Spleen (tissue), 11 donors: ENCODE results near the gene PPP1R15B. TPM values are rescaled to one million over a fixed set of nuclear protein-coding genes. Genes with fewer than 3 reads are reported as not detected.

Source experiments
- DNase-seq: peaks from one replicate; pipeline ENCODE4 v3.0.0-alpha.2; 2020
- H3K27ac ChIP-seq, 8 donors: fragments of 200-600 bp; sonication (generic) in 7 of 8; 1 replicate in 4 of 8; 2 replicates in 4 of 8; pipeline versions ENCODE4 v1.5.0 to v1.8.0; 2016 to 2021; ENCODE audit warnings: inconsistent platforms in 4 of 8, mild to moderate bottlenecking in 4 of 8, moderate library complexity in 1 of 8
- H3K27me3 ChIP-seq, 7 donors: fragments of 200-600 bp; sonication (generic) in 6 of 7; replicated peaks in 1 of 7; 1 replicate in 4 of 7; 2 replicates in 3 of 7; pipeline versions ENCODE4 v1.5.0 to v1.8.0; 2016 to 2021; ENCODE audit warnings: inconsistent platforms in 3 of 7, mild to moderate bottlenecking in 1 of 7
- H3K36me3 ChIP-seq, 6 donors: fragments of 200-600 bp; sonication (generic) in 5 of 6; 1 replicate in 4 of 6; 2 replicates in 2 of 6; pipeline versions ENCODE4 v1.5.0 to v1.8.0; 2016 to 2021; ENCODE audit warnings: inconsistent platforms in 2 of 6
- H3K4me1 ChIP-seq, 6 donors: fragments of 200-600 bp; sonication (generic) in 5 of 6; 1 replicate in 3 of 6; 2 replicates in 3 of 6; pipeline versions ENCODE4 v1.5.0 to v1.8.0; 2016 to 2021; ENCODE audit warnings: inconsistent platforms in 3 of 6
- H3K4me3 ChIP-seq, 8 donors: fragments of 200-600 bp; sonication (generic) in 7 of 8; 1 replicate in 4 of 8; 2 replicates in 4 of 8; pipeline versions ENCODE4 v1.5.0 to v1.8.0; 2016 to 2021; ENCODE audit warnings: inconsistent platforms in 4 of 8, mild to moderate bottlenecking in 4 of 8, moderate library complexity in 2 of 8
- H3K9me3 ChIP-seq, 8 donors: fragments of 200-600 bp; sonication (generic) in 7 of 8; 1 replicate in 4 of 8; 2 replicates in 4 of 8; pipeline versions ENCODE4 v1.5.0 to v1.8.0; 2016 to 2021; ENCODE audit warnings: inconsistent platforms in 4 of 8
- CTCF ChIP-seq, 11 experiments: fragments of 200-600 bp in 7 of 11; fragments of 450-650 bp in 4 of 11; sonication (generic) in 4 of 11; IDR thresholded peaks in 8 of 11; conservative IDR thresholded peaks in 3 of 11; 1 replicate in 7 of 11; 2 replicates in 4 of 11; pipeline versions ENCODE4 v1.4.0 to v1.8.0; 2016 to 2021; ENCODE audit warnings: antibody characterized with exemption in 11 of 11, inconsistent platforms in 4 of 11, mild to moderate bottlenecking in 1 of 11
- POLR2A ChIP-seq, 3 donors: fragments of 450-650 bp; IDR thresholded peaks; one replicate each; pipeline ENCODE4 v1.5.1; 2017; ENCODE audit warnings: antibody characterized with exemption in 3 of 3, mild to moderate bottlenecking in 1 of 3
- POLR2AphosphoS5 ChIP-seq, 3 donors: sonication (generic); formaldehyde crosslinking; IDR thresholded peaks; one replicate each; pipeline ENCODE4 v1.5.1; 2017; ENCODE audit warnings: antibody characterized with exemption in 3 of 3
- WGBS, 5 donors: extraction: QIAGEN DNeasy Blood & Tissue Kit in 3 of 5; methylation state at CpG; one replicate each; pipeline versions ENCODE4 v1.1.5 to v1.1.7; 2013 to 2018; 5-methylcytosine and 5-hydroxymethylcytosine counted together
- intact Hi-C: fragments of 100-400 bp; cut with DNase I; formaldehyde crosslinking; loops from one replicate; pipeline ENCODE4 v1.15.0; 2023; ENCODE audit warnings: low total_unique reads
- polyA plus RNA-seq, 3 donors: library from polyadenylated mRNA; stranded (reverse); fragments of 200-250 nt; gene quantifications; one replicate each; pipeline ENCODE4 v1.2.1, GENCODE V29; 2013
- total RNA-seq, 7 donors: library from RNA; depleted of rRNA in 3 of 7; stranded (reverse); fragments of >200 nt in 3 of 7; fragmentation: NEBNext Ultra II Directional in 4 of 7; extraction: Animal tissue kit (Norgen Biotek cat#: 25700) in 4 of 7; gene quantifications; one replicate each; pipeline versions ENCODE4 v1.1.0 to v1.2.1, GENCODE V29; 2016 to 2021
- donor health status: healthy with polysubstance abuse.
- donor health status: DM: no; HTN: no; CAD: no; lungs with moderate emphysema.
- donor health status: DM: no; HTN: no; CAD: no.
- donor health status: Bipolar disorder and iron deficiency.
- donor health status: healthy.
- donor health status: DM: no; HTN: no; CAD: no.
- donor health status: DM: yes; HTN: yes; CAD: no.

PPP1R15B gene
- total and polyA plus RNA-seq, 10 donors, result 10.8 to 73.1 (median 57.8) TPM

- intact Hi-C loops, result no loop called here
- peaks cover 12 to 98% (median 50%) of the 10 kb centered on the region in 6 donors for H3K4me1 ChIP-seq
- peaks cover 0 to 91% (median 43%) of the 10 kb centered on the region in 6 donors for H3K36me3 ChIP-seq
- H3K27ac ChIP-seq, result peak overlapping the region in 3 of 8 donors; percentile 27 to 78 (median 75)
- H3K9me3 ChIP-seq, result no peaks in the 10 kb centered on the region
- WGBS, 5 donors, result 86 to 97% (median 91%) methylated on average over 4 of the region's 4 CpGs
- DNase-seq, result peak; percentile 42
- H3K4me3 ChIP-seq, result no peak overlapping the region
- H3K27me3 ChIP-seq, result no peaks in the 10 kb centered on the region
- TF ChIP-seq POLR2A (IDR thresholded peaks at IDR 0.05) (no peak), POLR2AphosphoS5 (IDR thresholded peaks at IDR 0.05) (no peak)
Observed at GRCh38 chr1:204454476-204454875, 42.9 kb upstream of the PPP1R15B start.

- Histone ChIP-seq H3K9me3 (no peaks in the 10 kb centered on the region), H3K4me3 (peak overlapping the region in 1 of 8 donors; percentile 25), H3K27ac (peak overlapping the region; percentile 60 to 82 (median 69)), H3K36me3 (peaks cover 0 to 92% (median 36%) of the 10 kb centered on the region in 6 donors), H3K4me1 (peaks cover 10 to 98% (median 59%) of the 10 kb centered on the region in 6 donors), H3K27me3 (no peaks in the 10 kb centered on the region)
- intact Hi-C loops, result no loop called here
- DNase-seq, result peak; percentile 86
- TF ChIP-seq POLR2A (IDR thresholded peaks at IDR 0.05), result no peak
- TF ChIP-seq POLR2AphosphoS5 (IDR thresholded peaks at IDR 0.05), result peak in 2 of 3 donors; percentile 56 to 79
- TF ChIP-seq CTCF (IDR thresholded peaks at IDR 0.05 in 8 of 11, conservative IDR thresholded peaks at IDR 0.05 in 3 of 11), result no peak
- 16 to 32% (median 28%) methylated on average over 8 of the region's 8 CpGs for WGBS, 5 donors
Observed at GRCh38 chr1:204453141-204453772, 41.6 kb upstream of the PPP1R15B start.

GRCh38 chr1:204451352-204452124 is 39.9 kb upstream of the PPP1R15B start:
- no peaks in the 10 kb centered on the region for H3K27me3 ChIP-seq
- intact Hi-C loops, result no loop called here
- no peak overlapping the region for H3K4me3 ChIP-seq
- H3K4me1 ChIP-seq, result peaks cover 17 to 100% (median 67%) of the 10 kb centered on the region in 6 donors
- H3K9me3 ChIP-seq, result no peaks in the 10 kb centered on the region
- WGBS, 5 donors, result 69 to 82% (median 79%) methylated on average over 8 of the region's 8 CpGs
- TF ChIP-seq CTCF (IDR thresholded peaks at IDR 0.05 in 8 of 11, conservative IDR thresholded peaks at IDR 0.05 in 3 of 11) (no peak), POLR2AphosphoS5 (IDR thresholded peaks at IDR 0.05) (no peak), POLR2A (IDR thresholded peaks at IDR 0.05) (no peak)
- DNase-seq, result peak; percentile 10
- peak overlapping the region in 3 of 8 donors; percentile 1 to 82 (median 78) for H3K27ac ChIP-seq
- H3K36me3 ChIP-seq, result peaks cover 0 to 93% (median 36%) of the 10 kb centered on the region in 6 donors

- Histone ChIP-seq H3K27ac (peak overlapping the region in 3 of 8 donors; percentile 17 to 82 (median 78)), H3K4me3 (no peak overlapping the region), H3K27me3 (no peaks in the 10 kb centered on the region), H3K4me1 (peaks cover 23 to 100% (median 76%) of the 10 kb centered on the region in 6 donors), H3K36me3 (peaks cover 0 to 91% (median 37%) of the 10 kb centered on the region in 6 donors), H3K9me3 (no peaks in the 10 kb centered on the region)
- peak; percentile 62 for DNase-seq
- 79 to 89% (median 82%) methylated on average over 3 to 8 of the region's 8 CpGs for WGBS, 5 donors
- intact Hi-C loops, result no loop called here
- TF ChIP-seq POLR2A (IDR thresholded peaks at IDR 0.05) (no peak), POLR2AphosphoS5 (IDR thresholded peaks at IDR 0.05) (peak in 1 of 3 donors; percentile 16)
Observed at GRCh38 chr1:204450461-204451257, 39.0 kb upstream of the PPP1R15B start.
